ENCODE data around the gene PLXNA4.

- TF ChIP-seq, protein P1, sequence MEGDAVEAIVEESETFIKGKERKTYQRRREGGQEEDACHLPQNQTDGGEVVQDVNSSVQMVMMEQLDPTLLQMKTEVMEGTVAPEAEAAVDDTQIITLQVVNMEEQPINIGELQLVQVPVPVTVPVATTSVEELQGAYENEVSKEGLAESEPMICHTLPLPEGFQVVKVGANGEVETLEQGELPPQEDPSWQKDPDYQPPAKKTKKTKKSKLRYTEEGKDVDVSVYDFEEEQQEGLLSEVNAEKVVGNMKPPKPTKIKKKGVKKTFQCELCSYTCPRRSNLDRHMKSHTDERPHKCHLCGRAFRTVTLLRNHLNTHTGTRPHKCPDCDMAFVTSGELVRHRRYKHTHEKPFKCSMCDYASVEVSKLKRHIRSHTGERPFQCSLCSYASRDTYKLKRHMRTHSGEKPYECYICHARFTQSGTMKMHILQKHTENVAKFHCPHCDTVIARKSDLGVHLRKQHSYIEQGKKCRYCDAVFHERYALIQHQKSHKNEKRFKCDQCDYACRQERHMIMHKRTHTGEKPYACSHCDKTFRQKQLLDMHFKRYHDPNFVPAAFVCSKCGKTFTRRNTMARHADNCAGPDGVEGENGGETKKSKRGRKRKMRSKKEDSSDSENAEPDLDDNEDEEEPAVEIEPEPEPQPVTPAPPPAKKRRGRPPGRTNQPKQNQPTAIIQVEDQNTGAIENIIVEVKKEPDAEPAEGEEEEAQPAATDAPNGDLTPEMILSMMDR (IDR thresholded peaks at IDR 0.05; ENCODE audit: insufficient read depth, low read length, poor library complexity, severe bottlenecking): no peak
- TF ChIP-seq EZH2phosphoT487 (conservative IDR thresholded peaks at IDR 0.05; ENCODE audit: low read length): no peak
These were observed 112.3 kb downstream of the PLXNA4 start for GRCh38 chr7:132463922-132464321.
